GM19240 (cell line): Measurements from ENCODE around the gene SRBD1.
"Not testable (repeated sequence)": the region's sequence is repeated elsewhere in the genome, so short reads cannot be mapped to it uniquely, and the experiment has no call there.

Source experiments
- DNase-seq: peaks from one replicate; pipeline ENCODE4 v3.0.0; 2011; ENCODE audit warnings: low spot score; ENCODE audit not compliant: insufficient read length

SRBD1 gene

DNA sequence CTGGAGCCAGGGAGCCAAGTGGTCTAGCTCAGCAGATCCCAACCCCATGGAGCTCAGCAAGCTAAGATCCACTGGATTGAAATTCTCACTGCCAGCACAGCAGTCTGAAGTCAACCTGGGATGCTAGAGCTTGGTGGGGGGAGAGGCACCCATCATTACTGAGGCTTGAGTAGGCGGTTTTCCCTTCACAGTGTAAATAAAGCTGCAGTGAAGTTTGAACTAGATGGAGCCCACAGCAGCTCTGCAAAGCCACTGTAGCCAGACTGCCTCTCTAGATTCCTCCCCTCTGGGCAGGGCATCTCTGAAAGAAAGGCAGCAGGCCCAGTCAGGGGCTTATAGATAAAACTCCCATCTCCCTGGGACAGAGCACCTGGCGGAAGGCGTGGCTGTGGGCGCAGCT lies 185.0 kb downstream of the SRBD1 start:
- not testable (repeated sequence) for DNase-seq

DNA sequence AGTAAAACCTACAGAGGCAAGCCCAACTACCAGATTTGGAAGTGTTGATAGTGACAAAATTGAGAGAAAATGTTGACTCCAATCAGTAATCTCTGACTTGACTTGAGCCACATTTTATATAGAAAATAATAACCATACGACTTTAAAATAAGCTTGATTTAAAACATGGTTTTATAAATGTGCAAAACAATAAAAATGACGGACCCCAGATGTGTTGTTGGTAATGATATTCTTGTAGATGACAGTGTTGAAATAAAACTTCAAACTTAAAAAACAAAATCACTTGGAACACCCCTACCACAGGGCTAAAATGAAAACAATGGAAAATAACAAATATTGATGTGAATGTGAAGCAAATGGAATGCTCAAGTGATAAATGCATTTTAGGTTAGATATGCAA lies 188.1 kb downstream of the SRBD1 start:
- DNase-seq, result no peak

GRCh38 chr2:45418532-45418931 lies 192.5 kb downstream of the SRBD1 start:
- no peak for DNase-seq

DNA sequence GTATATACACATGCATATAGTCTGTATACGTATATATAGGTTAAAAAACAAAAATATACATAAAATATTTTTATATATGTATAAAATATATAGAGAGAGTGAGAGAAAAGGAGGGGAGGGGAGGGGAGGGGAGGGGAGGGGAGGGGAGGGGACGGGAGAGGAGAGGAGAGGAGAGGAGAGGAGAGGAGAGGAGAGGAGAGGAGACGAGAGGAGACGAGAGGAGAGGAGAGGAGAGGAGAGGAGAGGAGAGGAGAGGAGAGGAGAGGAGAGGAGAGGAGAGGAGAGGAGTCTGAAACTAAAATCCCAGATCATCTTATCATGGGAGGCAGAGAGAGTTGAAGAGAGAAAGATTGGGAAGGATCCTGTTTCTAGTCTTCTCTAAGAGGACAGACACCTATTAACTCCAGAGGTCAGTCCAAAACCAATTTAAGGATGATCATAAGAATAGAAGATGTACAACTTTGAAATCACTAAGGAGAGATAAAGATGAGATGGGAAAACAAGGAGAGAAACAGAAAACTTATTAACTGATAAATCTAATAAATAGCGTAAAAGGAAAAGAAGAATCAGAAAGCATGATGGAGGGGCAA lies 195.4 kb downstream of the SRBD1 start:
- DNase-seq, result no peak

- no peak for DNase-seq
These were observed 198.2 kb downstream of the SRBD1 start for GRCh38 chr2:45412754-45413379.

- no peak for DNase-seq
These were observed 201.4 kb downstream of the SRBD1 start for GRCh38 chr2:45409677-45410076.

DNA sequence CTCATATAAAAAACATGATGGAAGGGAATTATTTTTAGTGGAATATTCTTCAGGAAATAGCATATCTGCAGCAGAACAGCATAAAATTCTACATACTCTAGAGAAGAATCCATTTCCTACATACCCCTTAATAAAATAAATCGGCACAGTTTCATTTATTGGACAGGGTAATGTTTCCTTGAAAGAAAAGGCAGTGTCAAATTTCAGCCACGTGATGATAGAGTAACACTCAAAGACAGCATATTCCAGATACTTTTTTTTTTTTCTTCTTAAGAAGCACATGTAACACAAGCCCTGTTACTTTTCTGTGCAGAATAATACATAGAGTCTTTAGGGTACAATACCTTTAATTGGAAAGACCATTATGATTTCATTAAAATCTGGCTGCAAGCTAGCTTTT lies 204.4 kb downstream of the SRBD1 start:
- no peak for DNase-seq

DNA sequence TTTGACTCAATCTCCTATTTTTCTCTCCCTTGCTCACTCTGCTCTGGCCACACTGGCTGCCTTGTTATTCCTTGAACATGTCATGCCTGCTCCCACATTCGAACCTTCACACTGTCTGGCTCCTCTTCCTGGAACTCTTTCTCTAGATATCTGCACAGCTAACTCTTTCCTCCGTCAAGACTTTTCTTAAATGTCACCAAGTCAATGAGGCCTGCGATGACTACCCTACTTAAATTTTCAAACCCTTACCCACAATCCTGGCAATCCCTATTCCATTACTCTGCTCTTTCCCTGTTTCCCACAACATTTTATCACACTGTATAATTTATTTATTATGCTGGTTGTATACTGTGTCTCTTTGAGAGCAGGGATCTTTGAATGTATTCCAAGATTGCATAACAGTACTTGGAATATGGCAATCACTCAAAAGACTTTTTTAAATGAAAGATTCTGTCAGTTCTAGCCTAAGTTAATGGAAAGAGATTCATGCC lies 206.2 kb downstream of the SRBD1 start:
- no peak for DNase-seq

DNA sequence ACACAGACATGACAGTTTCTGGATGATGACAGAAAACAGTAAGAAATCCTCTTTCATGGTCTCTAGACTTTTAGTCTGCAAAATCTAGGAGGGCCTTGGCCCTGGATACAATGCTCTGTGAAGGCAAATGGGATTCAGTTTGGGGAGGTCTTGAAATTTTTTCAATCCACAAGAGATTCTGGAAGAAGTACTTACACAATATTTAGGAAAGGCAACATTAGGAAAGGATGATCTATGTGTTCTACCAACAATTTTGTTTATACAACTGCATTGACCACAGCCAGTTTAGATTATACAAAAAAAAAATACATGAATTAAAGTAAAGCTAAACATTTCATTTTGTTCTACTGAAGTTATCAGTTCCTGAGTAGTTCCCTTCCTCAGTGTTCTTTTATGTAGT lies 208.0 kb downstream of the SRBD1 start:
- no peak for DNase-seq

GRCh38 chr2:45401431-45401922 lies 209.6 kb downstream of the SRBD1 start:
- no peak for DNase-seq

GRCh38 chr2:45399040-45399784 lies 211.9 kb downstream of the SRBD1 start:
- no peak for DNase-seq

DNA sequence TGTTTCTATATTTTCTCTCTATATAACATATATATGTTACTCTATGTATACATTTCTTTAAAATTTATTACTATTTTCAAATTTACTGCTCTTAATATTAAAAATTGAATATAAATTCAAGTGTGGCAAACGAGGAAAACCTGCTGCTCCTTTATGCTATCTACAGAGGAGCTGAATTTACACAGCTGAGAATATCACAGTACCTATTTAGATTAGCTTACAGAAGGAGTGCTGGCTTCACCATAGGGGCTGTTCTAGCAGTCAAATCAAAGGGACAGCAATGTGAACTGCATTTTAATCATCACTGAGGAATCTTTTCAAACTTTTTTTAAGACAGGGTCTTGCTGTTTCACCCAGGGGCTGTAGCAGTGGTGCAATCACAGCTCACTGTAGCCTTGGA lies 213.8 kb downstream of the SRBD1 start:
- no peak for DNase-seq

DNA sequence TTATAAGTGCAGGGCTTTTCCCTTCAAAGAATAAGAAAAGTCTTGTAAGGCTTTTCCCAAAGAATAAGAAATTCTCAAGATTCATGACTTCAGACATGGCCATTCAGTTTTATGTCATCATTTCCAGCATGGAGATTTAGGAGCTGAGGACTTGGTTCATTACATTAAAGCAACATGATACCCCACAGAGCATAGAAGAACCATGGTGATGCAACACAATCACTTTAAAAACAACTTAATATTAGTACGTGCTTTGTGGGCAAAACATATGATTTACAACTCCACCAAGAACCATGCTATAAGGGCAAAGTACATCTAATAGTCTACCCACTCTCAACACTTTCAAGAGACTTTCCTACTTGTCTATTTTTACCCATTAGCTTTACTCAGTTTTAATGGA lies 214.4 kb downstream of the SRBD1 start:
- no peak for DNase-seq

DNA sequence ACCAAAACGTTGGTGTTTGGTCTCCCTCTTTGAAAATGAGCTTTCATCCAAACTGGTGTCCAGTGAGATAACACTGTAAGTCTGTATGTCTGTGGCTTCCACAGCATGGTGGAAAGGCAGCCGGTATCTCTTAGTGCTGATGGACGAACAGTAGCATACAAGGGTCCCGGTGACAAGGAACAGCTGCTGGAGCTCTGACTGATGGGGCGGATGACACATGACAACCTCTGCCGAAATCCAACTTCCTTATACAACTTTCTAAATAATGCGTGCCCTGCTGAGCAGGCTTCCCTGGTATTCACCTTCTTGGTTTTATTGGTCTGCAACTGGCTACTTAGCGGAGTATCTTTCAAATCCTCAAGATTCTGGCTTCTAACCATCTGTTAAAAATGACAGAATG lies 216.2 kb downstream of the SRBD1 start:
- no peak for DNase-seq

DNA sequence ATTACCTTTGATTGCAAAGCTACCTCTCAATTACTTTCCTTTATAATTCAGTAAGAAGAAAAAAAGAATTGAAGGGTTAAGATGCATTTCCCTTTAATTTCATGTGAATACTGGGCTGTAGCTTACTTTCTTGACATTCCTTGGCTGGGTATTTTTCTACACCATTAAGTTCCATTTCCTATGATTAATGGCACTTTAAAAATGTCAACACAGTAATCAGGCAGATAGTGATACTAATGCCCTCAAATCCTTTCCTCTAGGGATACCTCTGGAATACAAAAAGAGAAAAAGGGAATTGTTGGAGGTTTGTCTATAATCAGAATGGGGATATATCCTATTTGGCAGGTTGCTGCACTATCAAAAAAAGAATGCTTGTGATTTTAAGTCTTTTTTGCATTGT lies 216.9 kb downstream of the SRBD1 start:
- DNase-seq, result no peak

GRCh38 chr2:45391866-45392265 lies 219.2 kb downstream of the SRBD1 start:
- DNase-seq, result no peak

GRCh38 chr2:45390861-45391260 lies 220.2 kb downstream of the SRBD1 start:
- no peak for DNase-seq

DNA sequence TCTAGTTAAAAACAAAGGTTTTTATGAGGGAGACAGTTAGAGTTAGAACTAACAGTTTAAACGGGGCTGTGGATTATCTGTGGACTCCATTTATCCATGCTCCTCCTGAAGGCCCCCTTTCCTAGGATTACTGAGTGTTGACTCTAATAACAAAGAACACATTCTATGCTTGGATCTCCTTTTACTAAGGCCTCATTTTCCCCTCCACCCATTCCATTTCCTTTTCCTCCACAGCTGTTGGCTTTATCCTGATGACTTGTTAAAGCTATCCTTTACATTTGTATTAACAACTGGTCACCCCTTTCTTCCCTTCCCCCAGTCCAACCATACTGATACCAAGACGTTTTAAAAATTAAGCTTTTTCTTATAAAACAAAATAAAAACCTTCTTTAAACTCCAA lies 220.6 kb downstream of the SRBD1 start:
- no peak for DNase-seq

- no peak for DNase-seq
These were observed 222.4 kb downstream of the SRBD1 start for GRCh38 chr2:45388541-45389100.

- no peak for DNase-seq
These were observed 228.3 kb downstream of the SRBD1 start for GRCh38 chr2:45382744-45383143.

DNA sequence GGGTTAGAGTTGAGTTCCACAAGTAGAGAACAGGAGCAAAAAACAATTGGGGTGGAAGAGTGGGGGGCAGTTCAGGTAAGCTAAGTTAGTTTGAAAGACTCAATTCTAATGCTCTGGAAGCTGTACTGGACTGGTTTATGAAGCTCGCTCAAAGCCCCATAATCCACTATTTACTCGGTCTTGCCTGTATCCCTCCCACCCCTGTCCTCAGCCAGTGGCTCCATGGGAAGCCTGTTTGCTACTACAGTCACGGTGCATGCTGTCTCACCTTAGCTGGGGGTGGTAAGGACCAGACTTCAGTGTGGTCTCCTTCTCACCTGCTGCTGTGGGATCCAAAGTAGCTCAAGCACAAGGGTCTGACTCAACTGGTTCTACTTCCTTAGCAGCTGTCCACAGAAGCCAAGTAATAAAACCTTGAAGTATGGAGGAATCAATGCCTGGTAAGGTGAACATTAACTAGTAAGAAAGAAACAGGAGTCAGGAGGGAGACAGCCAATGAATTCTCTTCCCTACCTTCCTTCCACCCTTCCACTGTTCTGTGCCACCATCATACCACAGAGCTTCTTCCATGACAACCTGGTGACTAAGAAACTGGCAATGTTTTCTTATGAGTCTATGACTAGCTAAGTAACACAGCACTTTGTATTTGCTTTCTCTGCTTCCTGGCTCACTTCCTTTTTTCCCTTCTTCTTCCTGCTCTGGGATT lies 230.8 kb downstream of the SRBD1 start:
- no peak for DNase-seq
